H9 (cell line): Measurements from ENCODE around the gene YPEL5. TPM values are rescaled to one million over a fixed set of nuclear protein-coding genes. Genes with fewer than 3 reads are reported as not detected.

Source experiments
- DNase-seq: peaks from one replicate; pipeline ENCODE4 v3.0.0-alpha.2; 2017
- H2AFZ ChIP-seq: one replicate; pipeline ENCODE4 v1.6.1; 2013; ENCODE audit warnings: mild to moderate bottlenecking, low read length, control low read depth, moderate library complexity
- H2AK5ac ChIP-seq: 2 replicates; pipeline ENCODE4 v1.6.1; 2013; ENCODE audit warnings: low read length, control low read depth, mixed read lengths; ENCODE audit not compliant: insufficient read length
- H2BK120ac ChIP-seq: one replicate; pipeline ENCODE4 v1.6.1; 2013; ENCODE audit warnings: low read depth, mild to moderate bottlenecking, low read length, control low read depth, inconsistent platforms; ENCODE audit not compliant: poor library complexity, severe bottlenecking
- H2BK12ac ChIP-seq: 2 replicates; pipeline ENCODE4 v1.6.1; 2013; ENCODE audit warnings: low read length, control low read depth, mixed read lengths, low read depth; ENCODE audit not compliant: insufficient read length
- H2BK15ac ChIP-seq: 2 replicates; pipeline ENCODE4 v1.6.1; 2013; ENCODE audit warnings: low read depth, low read length, control low read depth
- H2BK20ac ChIP-seq: one replicate; pipeline ENCODE4 v1.6.1; 2013; ENCODE audit warnings: low read depth, mild to moderate bottlenecking, low read length, control low read depth, inconsistent platforms; ENCODE audit not compliant: poor library complexity, severe bottlenecking
- H2BK5ac ChIP-seq: 2 replicates; pipeline ENCODE4 v1.6.1; 2013; ENCODE audit warnings: low read length, control low read depth, mixed read lengths; ENCODE audit not compliant: insufficient read length
- H3K14ac ChIP-seq: 2 replicates; pipeline ENCODE4 v1.6.1; 2013; ENCODE audit warnings: low read length, control low read depth; ENCODE audit not compliant: insufficient read depth
- H3K18ac ChIP-seq: 2 replicates; pipeline ENCODE4 v1.6.1; 2013; ENCODE audit warnings: low read depth, mild to moderate bottlenecking, mixed read lengths, low read length, control low read depth; ENCODE audit not compliant: insufficient read length
- H3K23ac ChIP-seq: 2 replicates; pipeline ENCODE4 v1.6.1; 2013; ENCODE audit warnings: low read length, control low read depth, mixed read lengths, low read depth; ENCODE audit not compliant: insufficient read length
- H3K23me2 ChIP-seq: 2 replicates; pipeline ENCODE4 v1.6.1; 2013; ENCODE audit warnings: low read depth, mild to moderate bottlenecking, mixed read lengths, low read length, control low read depth; ENCODE audit not compliant: insufficient read length, poor library complexity, severe bottlenecking
- H3K27ac ChIP-seq: 2 replicates; pipeline ENCODE4 v1.5.1; 2013; ENCODE audit warnings: low read length, control low read depth, mixed read lengths, low read depth; ENCODE audit not compliant: insufficient read length
- H3K27me3 ChIP-seq: 2 replicates; pipeline ENCODE4 v1.6.1; 2013; ENCODE audit warnings: low read length, control low read depth, inconsistent platforms; ENCODE audit not compliant: insufficient read depth
- H3K4ac ChIP-seq: 2 replicates; pipeline ENCODE4 v1.6.1; 2013; ENCODE audit warnings: low read depth, mild to moderate bottlenecking, control low read depth, inconsistent platforms, low read length, moderate library complexity
- H3K4me1 ChIP-seq: 2 replicates; pipeline ENCODE4 v1.6.1; 2013; ENCODE audit warnings: low read length, control low read depth, inconsistent platforms; ENCODE audit not compliant: insufficient read depth
- H3K4me2 ChIP-seq: 2 replicates; pipeline ENCODE4 v1.6.1; 2013; ENCODE audit warnings: low read length, control low read depth, mixed read lengths; ENCODE audit not compliant: insufficient read length, insufficient read depth
- H3K56ac ChIP-seq: 2 replicates; pipeline ENCODE4 v1.6.1; 2013; ENCODE audit warnings: low read depth, mild to moderate bottlenecking, mixed read lengths, low read length, control low read depth; ENCODE audit not compliant: insufficient read length
- H3K79me1 ChIP-seq: 2 replicates; pipeline ENCODE4 v1.6.1; 2013; ENCODE audit warnings: low read depth, mild to moderate bottlenecking, moderate library complexity, low read length, control low read depth, inconsistent platforms; ENCODE audit not compliant: insufficient read depth, poor library complexity, severe bottlenecking
- H3K79me2 ChIP-seq: 2 replicates; pipeline ENCODE4 v1.6.1; 2013; ENCODE audit warnings: low read length, control low read depth, inconsistent platforms; ENCODE audit not compliant: insufficient read depth
- H3K9ac ChIP-seq: 2 replicates; pipeline ENCODE4 v1.6.1; 2013; ENCODE audit warnings: low read length, control low read depth, mixed read lengths; ENCODE audit not compliant: insufficient read length; ENCODE audit errors: extremely low read depth
- H3K9me3 ChIP-seq: one replicate; pipeline ENCODE4 v1.6.1; 2013; ENCODE audit warnings: low read depth, low read length, inconsistent platforms; ENCODE audit not compliant: control insufficient read depth
- H3T11ph ChIP-seq: one replicate; pipeline ENCODE4 v1.6.1; 2013; ENCODE audit warnings: mild to moderate bottlenecking, low read length, control low read depth, inconsistent platforms
- H4K20me1 ChIP-seq: one replicate; pipeline ENCODE4 v1.6.1; 2013; ENCODE audit not compliant: control insufficient read depth, insufficient read length, insufficient read depth
- H4K5ac ChIP-seq: 2 replicates; pipeline ENCODE4 v1.6.1; 2013; ENCODE audit warnings: low read depth, mild to moderate bottlenecking, mixed read lengths, low read length, control low read depth; ENCODE audit not compliant: insufficient read length
- H4K8ac ChIP-seq: replicated peaks from 2 replicates; pipeline ENCODE4 v1.6.1; 2013; ENCODE audit warnings: low read length, control low read depth, mixed read lengths, low read depth; ENCODE audit not compliant: insufficient read length
- H4K91ac ChIP-seq: 2 replicates; pipeline ENCODE4 v1.6.1; 2013; ENCODE audit warnings: low read depth, mild to moderate bottlenecking, moderate library complexity, mixed read lengths, low read length, control low read depth; ENCODE audit not compliant: insufficient read length
- H3K27ac Mint-ChIP-seq, 3 experiments: 2 replicates in 2 of 3; 3 replicates in 1 of 3; pipeline ENCODE4 v1.8.0; 2020 to 2021; ENCODE audit warnings: mixed read lengths in 3 of 3, mild to moderate bottlenecking in 1 of 3, moderate library complexity in 1 of 3
- H3K27me3 Mint-ChIP-seq: 2 replicates; pipeline ENCODE4 v1.8.0; 2021; ENCODE audit warnings: low read depth, mild to moderate bottlenecking, moderate library complexity, mixed read lengths
- H3K36me3 Mint-ChIP-seq, 3 experiments: 2 replicates in 2 of 3; 3 replicates in 1 of 3; pipeline ENCODE4 v1.8.0; 2020 to 2021; ENCODE audit warnings: low read depth in 3 of 3, mixed read lengths in 3 of 3; ENCODE audit not compliant: insufficient read depth in 1 of 3
- H3K4me1 Mint-ChIP-seq, 2 experiments: 2 replicates each; pipeline ENCODE4 v1.8.0; 2020; ENCODE audit warnings: mixed read lengths in 2 of 2
- H3K4me3 Mint-ChIP-seq, 2 experiments: 2 replicates in 1 of 2; 3 replicates in 1 of 2; pipeline ENCODE4 v1.8.0; 2020 to 2021; ENCODE audit warnings: mild to moderate bottlenecking in 2 of 2, mixed read lengths in 2 of 2, moderate library complexity in 1 of 2
- H3K9me3 Mint-ChIP-seq, 2 experiments: 2 replicates in 1 of 2; 3 replicates in 1 of 2; pipeline ENCODE4 v1.8.0; 2020; ENCODE audit warnings: mild to moderate bottlenecking in 2 of 2, mixed read lengths in 2 of 2, moderate library complexity in 1 of 2
- WGBS: extraction: QIAGEN DNeasy Blood & Tissue Kit; methylation state at CpG from one replicate; pipeline ENCODE4 v1.1.7; 2013; ENCODE audit warnings: missing lambda C conversion rate, low lambda C conversion rate, mixed read lengths; ENCODE audit not compliant: insufficient read length; ENCODE audit errors: extremely low coverage; 5-methylcytosine and 5-hydroxymethylcytosine counted together
- total RNA-seq: library from RNA; stranded (reverse); gene quantifications from 2 replicates; pipeline ENCODE4 v1.2.1, GENCODE V29; 2021
- TF ChIP-seq, protein P1 (sequence below): fragments of 200-600 bp; sonication (generic); conservative IDR thresholded peaks from 3 replicates; pipeline ENCODE4 v1.8.0; 2021; ENCODE audit warnings: antibody characterized with exemption, mild to moderate bottlenecking

The YPEL5 gene
- total RNA-seq, 1 experiment from 2014 or later, result 28.5 TPM

DNA sequence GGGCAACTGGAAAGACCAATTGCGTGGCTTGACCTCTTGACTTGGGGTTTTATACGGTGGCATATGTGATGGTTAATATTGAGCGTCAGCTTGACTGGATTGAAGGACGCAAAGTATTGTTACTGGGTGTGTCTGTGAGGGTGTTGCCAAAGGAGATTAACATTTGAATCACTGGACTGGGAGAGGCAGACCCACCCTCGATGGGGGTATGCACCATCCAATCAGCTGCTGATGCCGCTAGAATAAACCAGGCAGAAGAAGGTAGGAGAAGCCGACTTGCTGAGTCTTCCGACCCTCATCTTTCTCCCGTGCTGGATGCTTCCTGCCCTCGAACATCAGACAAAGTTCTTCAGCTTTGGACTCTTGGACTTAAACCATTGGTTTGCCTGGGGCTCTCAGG, 34.2 kb upstream of the YPEL5 start:
- H2BK5ac ChIP-seq, result no peak overlapping the region
- no peaks in the 10 kb centered on the region for H3K9me3 ChIP-seq
- H3K36me3 Mint-ChIP-seq, result no peaks in the 10 kb centered on the region
- H3K23me2 ChIP-seq, result no peaks in the 10 kb centered on the region
- H2BK15ac ChIP-seq, result no peak overlapping the region
- no peaks in the 10 kb centered on the region for H3K4me1 ChIP-seq
- no peak overlapping the region for H3K23ac ChIP-seq
- no peak overlapping the region for H3K4ac ChIP-seq
- H4K91ac ChIP-seq, result no peak overlapping the region
- no peak overlapping the region for H3K56ac ChIP-seq
- H3K79me2 ChIP-seq, result no peaks in the 10 kb centered on the region
- H2AK5ac ChIP-seq, result no peak overlapping the region
- no peaks in the 10 kb centered on the region for H4K20me1 ChIP-seq
- H2BK120ac ChIP-seq, result no peak overlapping the region
- no peak overlapping the region for H2BK20ac ChIP-seq
- no peaks in the 10 kb centered on the region; the same call in 1 of the 2 replicates for H3K27me3 Mint-ChIP-seq
- no peak overlapping the region for H3K27ac Mint-ChIP-seq
- no peaks in the 10 kb centered on the region for H3K79me1 ChIP-seq
- no CpG with 5 or more reads among the region's 10 CpGs for WGBS
- no peak for DNase-seq
- no peak overlapping the region for H4K5ac ChIP-seq
- H3K18ac ChIP-seq, result no peak overlapping the region
- no peak overlapping the region for H4K8ac ChIP-seq
- H3K4me2 ChIP-seq, result no peak overlapping the region
- H3T11ph ChIP-seq, result no peak overlapping the region
- no peak overlapping the region for H3K27ac ChIP-seq
- no peak overlapping the region for H2BK12ac ChIP-seq
- TF ChIP-seq, protein P1, sequence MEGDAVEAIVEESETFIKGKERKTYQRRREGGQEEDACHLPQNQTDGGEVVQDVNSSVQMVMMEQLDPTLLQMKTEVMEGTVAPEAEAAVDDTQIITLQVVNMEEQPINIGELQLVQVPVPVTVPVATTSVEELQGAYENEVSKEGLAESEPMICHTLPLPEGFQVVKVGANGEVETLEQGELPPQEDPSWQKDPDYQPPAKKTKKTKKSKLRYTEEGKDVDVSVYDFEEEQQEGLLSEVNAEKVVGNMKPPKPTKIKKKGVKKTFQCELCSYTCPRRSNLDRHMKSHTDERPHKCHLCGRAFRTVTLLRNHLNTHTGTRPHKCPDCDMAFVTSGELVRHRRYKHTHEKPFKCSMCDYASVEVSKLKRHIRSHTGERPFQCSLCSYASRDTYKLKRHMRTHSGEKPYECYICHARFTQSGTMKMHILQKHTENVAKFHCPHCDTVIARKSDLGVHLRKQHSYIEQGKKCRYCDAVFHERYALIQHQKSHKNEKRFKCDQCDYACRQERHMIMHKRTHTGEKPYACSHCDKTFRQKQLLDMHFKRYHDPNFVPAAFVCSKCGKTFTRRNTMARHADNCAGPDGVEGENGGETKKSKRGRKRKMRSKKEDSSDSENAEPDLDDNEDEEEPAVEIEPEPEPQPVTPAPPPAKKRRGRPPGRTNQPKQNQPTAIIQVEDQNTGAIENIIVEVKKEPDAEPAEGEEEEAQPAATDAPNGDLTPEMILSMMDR, result no peak
- no peaks in the 10 kb centered on the region for H3K27me3 ChIP-seq
- H3K4me3 Mint-ChIP-seq, result no peak overlapping the region
- no peak overlapping the region for H2AFZ ChIP-seq
- H3K4me1 Mint-ChIP-seq, result peaks cover 12 to 19% of the 10 kb centered on the region in 2 experiments
- no peak overlapping the region for H3K14ac ChIP-seq
- H3K9ac ChIP-seq, result no peak overlapping the region
- no peaks in the 10 kb centered on the region for H3K9me3 Mint-ChIP-seq
